Measurements from ENCODE around the gene MROH8.

DNA sequence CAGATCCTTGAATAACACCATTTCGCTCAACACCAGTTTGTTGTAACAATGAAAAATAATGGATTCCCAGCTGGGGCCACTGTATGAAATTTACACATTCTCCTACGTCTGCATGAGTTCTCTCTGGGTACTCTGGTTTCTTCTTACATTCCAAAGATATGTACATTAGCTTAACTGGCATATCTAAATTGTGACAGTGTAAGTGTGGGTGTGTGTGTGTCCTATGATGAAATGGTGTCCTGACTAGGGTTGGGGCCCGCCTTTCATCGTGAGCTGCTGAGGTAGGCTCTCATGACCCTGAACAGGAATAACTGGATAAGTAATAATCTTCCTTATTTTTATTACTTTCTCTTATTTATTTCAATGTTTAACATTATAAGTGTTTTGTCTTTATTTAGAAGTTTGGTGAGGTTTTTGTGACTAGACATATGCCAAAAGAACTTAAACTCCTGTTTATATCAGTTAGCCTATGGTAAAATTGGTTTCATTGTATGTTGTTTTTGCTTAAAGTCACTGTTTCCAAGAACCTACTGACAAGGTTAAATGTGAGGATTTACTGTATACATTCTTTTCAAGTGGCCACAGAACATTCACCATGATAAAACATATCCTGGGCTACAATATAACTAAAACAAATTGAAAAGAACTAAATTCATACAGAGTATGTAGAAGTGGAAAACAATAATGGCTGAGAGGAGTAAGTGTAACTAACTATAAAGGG lies 126.0 kb downstream of the MROH8 start:
- TF ChIP-seq, protein P1, sequence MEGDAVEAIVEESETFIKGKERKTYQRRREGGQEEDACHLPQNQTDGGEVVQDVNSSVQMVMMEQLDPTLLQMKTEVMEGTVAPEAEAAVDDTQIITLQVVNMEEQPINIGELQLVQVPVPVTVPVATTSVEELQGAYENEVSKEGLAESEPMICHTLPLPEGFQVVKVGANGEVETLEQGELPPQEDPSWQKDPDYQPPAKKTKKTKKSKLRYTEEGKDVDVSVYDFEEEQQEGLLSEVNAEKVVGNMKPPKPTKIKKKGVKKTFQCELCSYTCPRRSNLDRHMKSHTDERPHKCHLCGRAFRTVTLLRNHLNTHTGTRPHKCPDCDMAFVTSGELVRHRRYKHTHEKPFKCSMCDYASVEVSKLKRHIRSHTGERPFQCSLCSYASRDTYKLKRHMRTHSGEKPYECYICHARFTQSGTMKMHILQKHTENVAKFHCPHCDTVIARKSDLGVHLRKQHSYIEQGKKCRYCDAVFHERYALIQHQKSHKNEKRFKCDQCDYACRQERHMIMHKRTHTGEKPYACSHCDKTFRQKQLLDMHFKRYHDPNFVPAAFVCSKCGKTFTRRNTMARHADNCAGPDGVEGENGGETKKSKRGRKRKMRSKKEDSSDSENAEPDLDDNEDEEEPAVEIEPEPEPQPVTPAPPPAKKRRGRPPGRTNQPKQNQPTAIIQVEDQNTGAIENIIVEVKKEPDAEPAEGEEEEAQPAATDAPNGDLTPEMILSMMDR (IDR thresholded peaks at IDR 0.05): no peak
- no peak for TF ChIP-seq POLR2A (IDR thresholded peaks at IDR 0.05)
- no peak for TF ChIP-seq EP300 (IDR thresholded peaks at IDR 0.05)
- TF ChIP-seq POLR2AphosphoS5 (IDR thresholded peaks at IDR 0.05): no peak
